Hematopoietic multipotent progenitor cell treated with erythropoietin and hydrocortisone succinate and interleukin-3 and kit ligand, for 4 days (in vitro differentiated cells): ENCODE measurements around the gene ADAMTSL1.

Experiments
- DNase-seq: peaks from one replicate; pipeline ENCODE4 v3.0.0-alpha.2; 2015

ADAMTSL1 gene

DNA sequence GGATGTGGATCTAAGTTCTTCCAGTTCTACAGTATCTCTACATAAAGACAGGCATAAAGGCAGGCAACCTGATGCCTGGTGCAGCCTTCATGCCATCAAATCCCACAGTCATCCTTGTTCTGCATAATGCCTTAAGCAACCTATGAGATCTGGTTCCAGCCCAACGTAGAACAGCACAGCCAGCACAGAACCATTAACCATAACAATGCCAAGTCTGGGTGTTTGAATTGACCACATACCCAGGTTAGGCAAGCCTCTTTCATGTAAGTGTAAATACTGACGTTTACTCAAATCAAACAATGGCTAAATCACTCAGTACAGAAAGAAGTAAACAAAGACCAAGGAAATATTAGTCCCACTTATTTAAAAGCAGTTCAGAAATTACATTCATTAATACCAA, 195.0 kb downstream of the ADAMTSL1 start:
- no peak for DNase-seq

DNA sequence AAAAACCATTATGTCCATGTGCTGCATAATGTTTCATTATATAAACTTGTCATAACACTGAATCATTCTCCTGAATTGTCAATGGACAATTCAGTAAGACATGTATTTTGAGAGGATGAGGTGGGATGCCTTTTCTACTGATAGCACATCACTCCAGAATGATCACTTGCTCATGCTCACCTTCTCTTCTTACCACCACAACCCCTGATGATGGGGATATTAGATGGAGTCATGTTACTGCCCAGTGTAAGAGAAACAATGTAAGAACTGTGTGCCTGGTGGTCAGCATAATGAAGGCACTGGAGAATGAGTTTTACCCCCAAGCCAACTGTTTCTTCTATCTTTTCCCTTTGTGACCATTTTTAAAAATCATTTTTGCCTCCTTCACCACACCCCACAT, 198.8 kb downstream of the ADAMTSL1 start:
- no peak for DNase-seq

DNA sequence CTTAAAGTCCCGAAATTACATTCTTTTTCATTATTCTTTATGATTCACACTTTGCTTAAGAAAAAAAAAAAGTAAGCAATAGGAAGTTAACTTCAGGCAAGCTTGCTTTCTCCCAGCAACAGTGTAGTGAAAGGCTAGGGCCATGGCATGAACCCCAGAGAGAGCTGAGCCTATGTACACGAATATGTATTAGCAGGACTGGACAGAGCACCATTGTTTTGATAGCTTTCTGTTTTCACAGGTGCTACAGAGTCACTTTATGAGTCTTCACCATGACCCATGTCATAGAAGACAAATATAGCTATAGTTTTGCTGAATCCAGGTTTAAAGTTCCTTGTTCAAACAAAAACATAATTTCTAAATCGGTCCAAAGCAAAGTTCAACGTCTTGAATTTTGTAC, 199.2 kb downstream of the ADAMTSL1 start:
- DNase-seq = no peak

DNA sequence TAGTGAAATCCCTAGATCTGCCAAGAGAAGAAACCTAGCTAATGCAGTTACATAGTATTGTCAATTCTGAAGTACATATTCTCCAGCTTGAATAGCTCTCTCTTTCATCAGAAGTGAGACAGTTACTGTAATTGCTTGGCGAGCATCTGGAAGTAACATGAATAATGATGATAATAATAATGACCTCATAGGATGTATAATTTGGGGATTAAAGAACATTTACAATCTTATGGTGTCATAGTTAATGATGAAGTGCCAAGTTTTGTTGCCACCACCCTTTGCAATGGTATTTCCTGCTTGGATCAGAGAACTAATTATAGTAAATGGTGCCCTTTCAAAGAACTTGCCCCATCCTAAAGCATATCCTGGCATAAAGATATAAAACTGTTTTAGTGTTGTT, 201.4 kb downstream of the ADAMTSL1 start:
- DNase-seq = no peak

DNA sequence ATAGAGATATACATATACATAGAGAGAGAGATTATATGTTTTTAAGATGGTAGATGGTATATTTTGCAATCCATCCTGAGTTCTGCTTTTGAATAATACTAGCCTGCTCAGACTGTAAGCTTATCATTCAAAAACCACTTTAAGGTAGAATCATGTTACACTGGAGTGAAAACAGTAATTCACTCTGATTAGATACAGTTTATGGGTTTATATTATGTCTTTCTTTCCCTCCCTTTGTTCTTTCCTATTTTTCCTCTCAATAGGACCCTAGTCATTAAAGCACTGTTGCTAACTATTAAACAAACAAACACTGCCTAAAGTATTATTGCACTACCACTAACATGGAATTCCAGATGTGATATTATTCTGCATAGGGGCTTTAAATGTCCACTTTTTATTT, 202.0 kb downstream of the ADAMTSL1 start:
- DNase-seq = no peak

DNA sequence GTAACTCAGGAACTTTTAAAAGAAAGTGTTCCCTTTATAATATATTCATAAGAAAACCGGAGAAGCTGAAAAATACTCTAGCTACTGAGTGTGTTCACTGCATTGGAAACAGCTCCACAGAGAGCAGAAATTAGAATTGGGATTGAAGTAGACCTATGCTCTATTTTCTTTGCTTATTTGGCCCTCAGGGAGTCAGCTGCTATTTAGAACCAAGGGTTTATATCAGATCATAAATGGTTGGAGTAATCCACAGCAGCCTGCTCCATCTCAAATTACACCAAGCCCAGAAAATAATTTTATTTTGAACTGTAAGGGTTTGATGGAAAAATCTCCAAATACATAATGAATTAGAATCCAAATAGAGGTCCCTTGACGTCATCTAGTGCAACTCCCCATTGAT, 202.6 kb downstream of the ADAMTSL1 start:
- DNase-seq = no peak

DNA sequence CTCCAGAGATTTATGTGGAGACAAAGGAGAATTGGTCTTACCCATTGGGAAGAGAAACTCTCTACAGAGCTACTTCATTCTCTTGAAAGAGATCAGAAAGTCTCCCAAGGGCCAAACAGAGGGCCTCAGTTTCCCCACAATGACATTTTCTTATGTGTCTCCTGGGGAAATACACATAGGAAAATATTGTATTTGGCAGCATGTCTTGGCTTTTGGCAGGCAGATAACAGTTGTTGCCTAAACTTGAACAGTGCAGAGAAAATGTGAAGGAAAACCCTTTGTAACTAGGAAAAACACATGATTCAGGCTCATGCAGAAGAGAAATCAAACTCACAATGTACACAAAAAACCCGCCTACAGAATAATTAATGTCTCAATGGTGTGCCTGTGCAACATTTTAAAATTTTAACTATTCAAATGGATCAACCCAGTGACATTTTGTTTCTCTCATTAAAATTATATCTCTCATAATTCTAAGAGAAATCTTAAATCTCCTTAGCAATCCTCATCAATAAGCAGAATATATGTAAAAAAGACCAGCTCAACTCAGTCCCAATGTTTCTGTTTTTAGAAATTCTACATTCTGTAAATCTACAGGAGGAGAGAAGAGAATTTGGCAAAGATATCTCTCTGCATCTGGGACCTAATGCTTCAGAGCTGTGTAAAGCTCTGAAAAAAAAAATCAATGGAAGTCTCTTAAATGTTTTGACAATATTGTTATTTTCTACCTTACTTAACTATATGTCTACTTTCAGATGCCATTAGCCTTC, 205.1 kb downstream of the ADAMTSL1 start:
- no peak for DNase-seq

DNA sequence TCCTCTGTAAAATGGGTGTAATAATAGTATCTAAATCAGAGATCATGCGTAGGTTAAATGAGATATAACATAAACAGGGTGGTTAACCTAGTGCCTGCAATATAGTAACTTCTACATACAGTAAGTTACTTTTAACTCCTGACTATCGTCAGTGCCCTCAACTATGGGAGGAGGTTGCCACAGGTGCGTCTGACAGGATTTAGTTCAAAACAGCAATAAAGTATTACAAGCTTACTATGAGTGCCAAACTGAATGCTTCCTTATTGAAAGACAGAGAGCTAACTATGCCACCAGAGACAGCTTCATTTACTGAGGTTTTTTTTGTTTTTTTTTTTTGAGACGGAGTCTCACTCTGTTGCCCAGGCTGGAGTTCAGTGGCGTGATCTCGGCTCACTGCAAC, 209.0 kb downstream of the ADAMTSL1 start:
- no peak for DNase-seq

DNA sequence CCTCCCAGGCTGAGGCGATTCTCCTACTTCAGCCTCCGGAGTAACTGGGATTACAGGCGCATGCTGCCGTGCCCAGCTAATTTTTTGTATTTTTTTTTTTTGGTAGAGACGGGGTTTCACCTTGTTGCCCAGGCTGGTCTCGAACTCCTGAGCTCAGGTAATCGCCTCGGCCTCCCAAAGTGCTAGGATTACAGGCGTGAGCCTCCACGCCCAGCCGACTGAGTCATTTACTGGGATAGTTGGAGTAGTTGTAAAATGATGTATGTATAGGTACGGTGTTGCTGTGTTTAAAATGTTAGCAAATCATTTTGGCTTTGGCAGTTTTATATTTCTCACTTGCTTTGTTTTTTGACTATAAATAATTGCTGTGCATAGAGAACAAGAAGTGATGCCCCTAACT, 209.4 kb downstream of the ADAMTSL1 start:
- no peak for DNase-seq

DNA sequence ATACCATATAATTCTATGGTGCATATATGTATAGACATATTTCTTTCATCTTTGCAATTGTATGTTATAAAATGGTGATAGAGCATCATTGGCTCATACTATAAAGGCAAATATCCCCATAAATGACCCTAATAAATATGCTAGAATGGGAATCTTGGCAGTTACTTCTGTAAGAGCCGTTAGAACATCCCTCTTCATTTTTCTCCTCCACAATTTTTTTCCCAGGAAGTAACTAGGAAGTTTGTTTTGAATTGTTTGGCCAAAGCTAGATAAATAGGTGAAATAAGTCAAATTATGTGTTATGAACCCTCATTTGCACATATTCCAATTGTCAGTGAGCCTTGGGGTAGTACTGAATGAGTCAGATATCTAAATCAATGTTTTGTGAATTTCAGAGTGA, 209.9 kb downstream of the ADAMTSL1 start:
- no peak for DNase-seq

DNA sequence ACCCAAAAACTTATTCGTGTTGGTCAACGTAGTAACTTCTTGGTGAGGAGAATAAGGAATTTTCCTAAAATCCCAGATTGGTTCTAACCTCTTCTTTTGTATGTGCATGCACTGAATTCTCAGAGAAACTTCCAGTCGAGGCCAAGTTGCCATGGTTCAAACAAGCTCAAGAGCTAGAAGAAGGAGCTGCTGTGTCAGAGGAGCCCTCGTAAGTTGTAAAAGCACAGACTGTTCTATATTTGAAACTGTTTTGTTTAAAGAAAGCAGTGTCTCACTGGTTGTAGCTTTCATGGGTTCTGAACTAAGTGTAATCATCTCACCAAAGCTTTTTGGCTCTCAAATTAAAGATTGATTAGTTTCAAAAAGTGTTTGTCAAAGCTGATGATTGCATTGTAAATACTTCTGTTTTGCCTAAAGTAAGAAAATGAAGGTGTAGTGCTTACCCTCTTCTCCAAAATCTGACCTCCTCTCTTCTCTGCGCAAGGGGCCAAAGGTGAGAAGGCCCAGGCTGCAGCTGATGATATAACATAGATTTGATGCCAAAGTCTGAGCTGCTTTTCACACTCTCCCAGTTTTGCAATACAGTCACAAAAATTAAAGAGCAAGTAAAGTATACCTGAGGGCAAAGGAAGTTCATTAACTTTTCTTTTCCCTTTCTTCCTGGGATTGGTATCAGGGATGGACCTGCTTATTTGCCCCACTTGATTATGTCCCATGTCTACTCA, 210.8 kb downstream of the ADAMTSL1 start:
- no peak for DNase-seq

DNA sequence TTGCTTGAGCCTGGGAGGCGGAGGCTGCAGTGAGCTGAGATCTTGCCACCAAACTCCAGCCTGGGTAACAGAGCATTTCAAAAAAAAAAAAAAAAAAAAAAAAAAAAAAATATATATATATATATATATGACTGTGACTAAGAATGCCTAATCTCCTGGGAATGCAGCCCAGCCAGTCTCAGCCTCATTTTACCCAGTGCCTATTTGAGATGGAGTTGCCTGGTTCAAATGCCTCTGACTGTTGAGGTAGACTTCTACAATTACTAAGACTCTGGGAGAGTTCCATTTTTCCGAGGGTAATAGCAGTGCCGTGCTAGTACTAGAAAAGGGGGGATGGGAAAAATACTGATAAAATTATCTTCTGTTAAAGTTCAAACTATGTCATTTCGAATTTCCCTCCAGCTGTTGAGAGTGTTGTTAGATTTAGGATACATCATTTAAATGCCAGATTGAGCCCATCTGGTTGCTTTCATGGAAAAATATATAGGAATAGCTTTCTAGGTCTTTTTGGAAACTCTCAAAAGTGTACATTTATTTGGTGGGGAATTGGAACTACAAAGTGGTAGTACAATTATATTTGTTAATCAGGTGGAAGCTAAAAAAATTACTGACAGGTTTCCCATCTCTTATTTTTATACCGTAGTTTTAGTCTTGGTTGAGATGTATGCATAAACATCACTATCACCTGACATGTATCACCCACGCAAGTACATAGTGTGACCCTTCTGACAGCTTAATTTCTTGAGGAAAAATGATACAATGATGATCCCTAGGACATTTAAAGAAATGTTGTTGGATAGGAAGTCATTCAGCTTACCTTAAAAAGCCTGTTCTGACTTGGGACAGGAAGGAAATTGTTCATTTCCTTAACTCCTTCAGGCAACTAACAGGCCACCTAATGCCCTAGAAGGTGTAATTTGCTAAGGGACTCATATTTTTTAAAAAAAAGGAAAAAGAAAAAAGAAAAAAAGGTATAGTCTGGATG, 214.9 kb downstream of the ADAMTSL1 start:
- no peak for DNase-seq

DNA sequence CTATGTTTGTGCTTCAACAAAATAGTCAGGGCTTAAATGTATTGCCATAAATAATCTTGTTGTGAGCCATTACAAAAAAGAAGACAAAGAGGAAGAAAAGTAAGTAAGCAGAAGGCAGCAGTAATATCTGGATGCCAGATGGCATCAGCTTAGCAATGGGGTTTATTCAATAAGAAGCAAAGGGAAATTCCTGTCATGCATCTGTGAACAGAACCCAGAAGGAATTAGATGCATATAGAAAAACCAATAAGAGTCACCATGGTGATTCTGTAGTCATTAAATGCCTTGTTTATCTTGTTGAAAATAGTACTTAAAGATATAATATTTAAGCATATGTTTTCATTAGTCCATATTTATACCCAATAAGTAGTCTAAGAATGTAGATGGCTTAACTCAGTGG, 216.0 kb downstream of the ADAMTSL1 start:
- DNase-seq = no peak

DNA sequence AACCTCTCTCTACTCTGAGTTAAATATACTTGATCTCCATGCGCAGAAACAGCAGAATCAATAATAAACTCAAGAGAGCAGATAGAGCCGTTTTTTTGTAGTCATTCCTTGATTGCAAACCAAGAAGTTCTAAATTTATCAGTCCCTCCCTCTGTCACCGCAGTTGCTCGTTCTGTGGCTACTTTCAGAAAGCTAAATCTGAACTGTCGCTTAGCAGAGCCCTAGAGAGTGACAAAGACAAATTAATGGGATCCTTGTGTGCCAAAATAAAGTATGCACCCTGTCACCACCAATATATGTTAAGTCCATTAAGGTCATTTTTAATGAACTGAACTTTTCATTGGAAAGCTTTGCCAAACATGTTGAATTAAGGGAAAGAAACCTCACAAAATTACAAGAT, 218.3 kb downstream of the ADAMTSL1 start:
- no peak for DNase-seq

DNA sequence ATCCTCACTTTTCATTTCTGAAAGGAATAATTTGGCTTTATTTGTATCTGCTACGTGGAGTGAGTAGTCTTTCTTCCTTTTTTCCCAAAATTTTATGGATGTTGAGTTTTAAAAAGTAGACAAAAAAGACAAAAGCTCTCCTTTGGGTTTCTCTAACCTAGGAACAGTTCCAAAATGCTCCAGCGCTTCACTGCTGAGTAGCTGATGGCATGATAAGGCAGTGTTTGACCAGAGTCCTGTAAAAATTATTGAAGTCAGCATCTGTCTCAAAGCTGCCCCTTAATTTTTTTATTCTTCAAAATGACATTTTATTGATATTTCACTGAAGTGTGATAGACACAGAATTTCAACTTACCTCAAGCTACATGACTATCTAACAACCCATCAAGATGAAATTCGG, 219.0 kb downstream of the ADAMTSL1 start:
- DNase-seq = no peak

DNA sequence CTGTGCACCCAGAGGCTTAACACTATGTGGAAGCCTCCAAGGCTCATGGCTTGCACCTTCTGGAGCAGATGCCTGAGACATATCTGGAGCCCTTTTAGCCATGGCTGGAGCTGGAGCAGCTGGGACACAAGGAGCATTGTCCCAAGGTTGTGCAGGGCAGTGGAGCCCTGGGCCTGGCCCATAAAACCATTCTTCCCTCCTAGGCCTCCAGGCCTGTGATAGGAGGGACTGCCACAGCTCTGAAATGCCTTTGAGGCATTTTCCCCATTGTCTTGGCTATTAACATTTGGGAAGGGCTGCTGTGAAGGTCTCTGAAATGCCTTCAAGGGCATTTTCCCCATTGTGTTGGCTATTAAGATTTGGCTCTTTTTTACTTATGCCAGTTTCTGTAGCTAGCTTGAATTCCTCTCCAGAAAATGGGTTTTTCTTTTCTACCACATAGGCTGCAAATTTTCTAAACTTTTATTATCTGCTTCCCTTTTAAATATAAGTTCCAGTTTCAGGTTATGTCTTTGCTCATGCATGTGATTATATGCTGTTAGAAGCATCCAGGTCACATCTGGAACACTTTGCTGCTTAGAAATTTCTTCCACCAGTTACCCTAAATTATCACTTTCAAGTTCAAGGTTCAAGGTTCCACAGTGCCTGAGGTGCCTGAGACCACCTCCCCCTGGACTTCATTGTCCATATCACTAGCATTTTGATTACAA, 221.2 kb downstream of the ADAMTSL1 start:
- DNase-seq = no peak

DNA sequence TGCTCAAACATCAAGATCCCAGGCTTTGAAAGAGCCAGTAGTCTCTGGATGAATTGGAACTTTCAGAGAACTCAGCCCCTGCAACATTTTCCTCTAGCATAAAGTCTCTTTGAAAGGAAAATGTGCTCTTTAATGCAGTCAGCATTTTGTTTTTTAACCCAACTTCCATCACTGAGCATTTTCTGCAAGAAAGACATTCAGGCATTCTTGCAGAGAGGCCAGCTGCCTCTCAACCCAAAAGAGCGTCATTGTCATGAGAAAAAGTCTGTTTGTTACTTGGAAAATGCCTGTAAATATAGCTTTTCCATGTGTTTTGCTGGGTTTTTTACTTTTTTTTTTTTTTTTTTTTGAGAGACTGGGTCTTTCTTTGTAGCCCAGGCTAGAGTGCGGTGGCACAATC, 225.0 kb downstream of the ADAMTSL1 start:
- no peak for DNase-seq

DNA sequence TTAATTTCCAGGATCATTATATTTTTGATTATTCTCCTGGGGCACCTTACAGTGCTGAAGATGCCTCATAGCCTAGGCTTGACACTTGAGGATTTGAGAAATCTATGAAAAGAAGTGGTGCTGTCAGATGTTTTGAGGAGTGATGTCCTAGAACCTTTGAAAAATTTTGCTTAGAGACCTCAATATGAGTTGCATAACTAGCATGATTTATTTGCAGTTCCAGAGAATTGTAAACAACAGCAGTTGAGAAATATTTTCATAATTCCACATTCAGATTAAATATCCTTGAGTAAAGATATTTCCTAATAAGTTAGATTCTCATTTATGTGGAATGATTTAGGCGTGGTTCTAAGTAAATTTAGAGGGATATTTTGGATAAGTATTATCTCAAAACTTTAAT, 225.8 kb downstream of the ADAMTSL1 start:
- DNase-seq = no peak

DNA sequence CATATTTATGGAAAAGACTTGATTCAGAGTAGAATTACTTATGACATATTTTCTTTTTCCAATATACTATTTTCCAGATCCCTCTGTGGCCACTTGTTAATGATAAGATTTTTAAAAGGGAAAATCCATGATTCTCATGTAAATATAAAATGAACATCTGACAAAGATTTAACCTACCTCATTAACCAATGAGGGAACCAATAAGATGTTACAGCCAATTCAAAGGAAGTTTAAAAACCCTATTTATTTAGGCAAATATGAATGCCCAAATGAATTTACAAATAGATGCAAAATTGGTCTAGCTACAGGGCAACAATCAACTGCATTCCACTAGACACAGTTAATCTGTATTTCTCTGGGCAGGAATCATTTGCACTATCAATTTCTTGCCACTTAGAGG, 226.8 kb downstream of the ADAMTSL1 start:
- DNase-seq = no peak

DNA sequence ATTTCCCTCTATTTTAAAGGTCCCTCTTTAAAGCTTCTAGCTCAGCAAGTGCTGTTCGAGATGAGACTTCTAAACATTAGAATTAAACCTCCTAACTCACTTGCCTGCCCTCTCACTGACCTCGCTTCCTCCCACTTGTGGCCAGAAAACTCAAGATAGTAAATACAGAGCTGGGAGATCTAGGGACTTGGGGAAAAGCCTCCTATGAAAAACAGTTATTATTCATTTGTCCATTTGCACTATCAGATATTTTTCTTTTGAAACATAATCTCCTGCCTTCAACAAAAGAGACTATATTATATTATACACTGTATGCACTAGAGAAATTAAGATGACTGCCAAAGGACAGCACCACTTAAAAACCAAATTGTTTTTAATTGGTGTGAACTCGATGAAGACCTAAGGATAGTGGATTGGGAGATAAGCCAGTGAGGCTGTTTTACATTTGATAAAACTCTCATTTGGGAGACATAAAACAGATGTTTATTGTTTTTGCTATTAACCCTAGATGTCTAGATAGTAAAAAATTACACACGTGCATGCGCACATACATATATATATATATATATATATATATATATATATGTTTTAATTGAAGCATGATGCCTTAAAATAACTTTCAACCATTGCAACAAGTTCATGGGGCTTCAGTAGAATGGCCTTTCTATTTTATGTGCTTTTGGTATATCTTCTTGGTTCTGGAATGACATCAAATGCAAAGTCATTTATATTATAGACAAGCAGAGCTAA, 229.4 kb downstream of the ADAMTSL1 start:
- DNase-seq = no peak

DNA sequence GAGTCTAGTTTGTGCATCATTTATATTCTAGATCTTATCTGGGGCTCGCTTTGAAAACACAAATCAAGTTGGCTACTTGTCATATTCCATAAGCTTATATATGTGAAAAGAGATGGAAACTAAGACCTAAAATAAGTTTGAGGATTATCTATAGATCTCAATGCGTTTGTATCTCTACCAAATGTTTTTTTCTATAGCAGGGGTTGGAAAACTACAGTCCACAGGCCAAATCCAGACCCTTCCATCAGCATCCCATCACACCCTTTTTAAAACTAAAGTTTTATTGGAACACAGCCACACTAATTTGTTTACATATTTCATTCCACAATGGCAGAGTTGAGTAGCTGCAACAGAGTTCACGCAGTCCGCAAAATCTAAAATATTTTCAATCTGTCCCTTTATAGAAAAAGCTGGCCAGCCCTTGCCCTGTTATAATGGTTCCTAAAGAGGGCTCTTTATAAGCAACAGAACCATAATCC, 230.0 kb downstream of the ADAMTSL1 start:
- DNase-seq = no peak
